ENCODE results near the gene CDKAL1.

CDKAL1 gene

DNA sequence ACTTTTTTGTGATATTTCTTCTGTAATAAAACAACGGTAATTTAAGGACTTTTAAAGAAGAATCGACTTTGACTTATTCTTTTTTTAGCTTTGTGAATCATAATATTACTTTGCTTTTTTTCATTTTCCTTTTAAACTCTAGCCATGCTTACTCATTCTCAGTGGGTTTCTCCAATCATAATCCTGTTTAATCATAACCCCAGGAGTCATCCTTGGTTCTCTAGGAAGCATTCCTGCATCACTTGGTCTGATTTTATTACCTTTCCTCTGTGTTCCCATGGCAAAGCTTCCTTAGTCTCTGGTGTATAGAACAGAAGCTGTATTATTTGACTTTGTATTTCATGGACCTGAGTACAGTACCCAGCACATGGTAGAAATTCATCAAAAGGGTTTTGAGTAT, 223.5 kb downstream of the CDKAL1 start:
- H3K27ac ChIP-seq (ENCODE audit: low read depth, low read length, severe bottlenecking), result no peak overlapping the region
- no CpG with 5 or more reads among the region's 2 CpGs for whole genome bisulfite sequencing, 2 experiments (ENCODE audit: insufficient coverage in 2 of 2)

GRCh38 chr6:20763296-20763695, 229.0 kb downstream of the CDKAL1 start:
- WGBS, 2 experiments (ENCODE audit: insufficient coverage in 2 of 2), result 93 to 100% methylated on average over 2 to 4 of the region's 4 CpGs
- no peaks in the 10 kb centered on the region for H3K9me3 ChIP-seq (ENCODE audit: control insufficient read depth, low read length)

More for the DNA sequence above, 223.5 kb downstream of the CDKAL1 start:
- Histone ChIP-seq H3K4me3 (ENCODE audit: extremely low read depth, insufficient read depth, low read length, poor library complexity, severe bottlenecking) (no peak overlapping the region), H3K4me1 (ENCODE audit: control insufficient read depth, insufficient read depth, low read length, poor library complexity, severe bottlenecking) (no peaks in the 10 kb centered on the region), H3K9me3 (ENCODE audit: control insufficient read depth, low read length) (no peaks in the 10 kb centered on the region), H3K36me3 (ENCODE audit: control insufficient read depth, insufficient read depth, low read length) (no peaks in the 10 kb centered on the region)

DNA sequence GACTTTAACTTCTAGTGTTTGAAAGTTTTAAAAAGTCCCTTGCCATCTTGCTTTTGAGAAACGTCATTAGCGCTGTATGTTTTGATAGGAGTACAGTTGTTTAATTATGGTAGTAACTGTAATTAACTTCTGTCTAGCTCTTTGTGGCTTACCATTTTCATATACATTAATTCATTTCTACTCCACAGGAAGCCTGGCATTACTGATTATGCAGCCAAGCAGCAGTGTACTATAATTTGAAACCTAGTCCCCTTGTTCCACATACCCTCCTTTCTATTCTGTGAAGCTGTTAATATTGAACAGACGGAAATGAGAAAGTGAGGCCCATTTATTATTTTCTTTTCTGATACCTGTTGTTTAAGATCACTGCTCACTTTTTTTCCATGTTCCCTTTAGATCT, 235.4 kb downstream of the CDKAL1 start:
- no CpG with 5 or more reads among the region's 3 CpGs for WGBS, 2 experiments (ENCODE audit: insufficient coverage in 2 of 2)
- Histone ChIP-seq H3K27ac (ENCODE audit: low read depth, low read length, severe bottlenecking) (no peak overlapping the region), H3K9me3 (ENCODE audit: control insufficient read depth, low read length) (no peaks in the 10 kb centered on the region), H3K4me1 (ENCODE audit: control insufficient read depth, insufficient read depth, low read length, poor library complexity, severe bottlenecking) (no peaks in the 10 kb centered on the region), H3K36me3 (ENCODE audit: control insufficient read depth, insufficient read depth, low read length) (no peaks in the 10 kb centered on the region), H3K4me3 (ENCODE audit: extremely low read depth, insufficient read depth, low read length, poor library complexity, severe bottlenecking) (no peak overlapping the region)

More at GRCh38 chr6:20763296-20763695, 229.0 kb downstream of the CDKAL1 start:
- Histone ChIP-seq H3K27ac (ENCODE audit: low read depth, low read length, severe bottlenecking) (no peak overlapping the region), H3K36me3 (ENCODE audit: control insufficient read depth, insufficient read depth, low read length) (no peaks in the 10 kb centered on the region), H3K4me1 (ENCODE audit: control insufficient read depth, insufficient read depth, low read length, poor library complexity, severe bottlenecking) (no peaks in the 10 kb centered on the region), H3K4me3 (ENCODE audit: extremely low read depth, insufficient read depth, low read length, poor library complexity, severe bottlenecking) (no peak overlapping the region)

DNA sequence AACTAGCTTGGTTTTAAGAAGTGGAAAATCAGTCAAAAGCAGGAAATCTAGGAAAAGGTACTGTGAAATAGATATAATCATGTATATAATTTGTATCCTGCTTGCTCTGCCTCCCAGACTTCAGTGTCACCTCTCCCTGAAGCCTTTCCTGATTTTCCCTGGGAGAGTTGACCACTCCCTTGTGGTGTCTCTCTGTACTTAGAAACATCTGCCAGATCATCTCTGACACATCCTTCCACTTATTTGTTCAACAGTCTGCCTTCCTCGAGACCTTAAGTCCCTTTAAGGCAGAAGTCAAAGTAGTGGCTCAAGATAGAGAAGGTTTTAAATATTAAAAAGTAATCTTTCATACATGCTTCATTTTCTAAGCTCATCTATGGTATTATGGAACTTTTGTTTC, 236.5 kb downstream of the CDKAL1 start:
- Histone ChIP-seq H3K4me1 (ENCODE audit: control insufficient read depth, insufficient read depth, low read length, poor library complexity, severe bottlenecking) (no peaks in the 10 kb centered on the region), H3K27ac (ENCODE audit: low read depth, low read length, severe bottlenecking) (no peak overlapping the region), H3K36me3 (ENCODE audit: control insufficient read depth, insufficient read depth, low read length) (no peaks in the 10 kb centered on the region), H3K9me3 (ENCODE audit: control insufficient read depth, low read length) (no peaks in the 10 kb centered on the region), H3K4me3 (ENCODE audit: extremely low read depth, insufficient read depth, low read length, poor library complexity, severe bottlenecking) (no peak overlapping the region)
- no CpG with 5 or more reads among the region's 1 CpG for WGBS, 2 experiments (ENCODE audit: insufficient coverage in 2 of 2)

- no peak overlapping the region for H3K4me3 ChIP-seq (ENCODE audit: extremely low read depth, insufficient read depth, low read length, poor library complexity, severe bottlenecking)
- no peak overlapping the region for H3K27ac ChIP-seq (ENCODE audit: low read depth, low read length, severe bottlenecking)
- 67 to 75% methylated on average over 5 to 6 of the region's 6 CpGs for WGBS, 2 experiments (ENCODE audit: insufficient coverage in 2 of 2)
- no peaks in the 10 kb centered on the region for H3K9me3 ChIP-seq (ENCODE audit: control insufficient read depth, low read length)
- H3K4me1 ChIP-seq (ENCODE audit: control insufficient read depth, insufficient read depth, low read length, poor library complexity, severe bottlenecking), result no peaks in the 10 kb centered on the region
- no peaks in the 10 kb centered on the region for H3K36me3 ChIP-seq (ENCODE audit: control insufficient read depth, insufficient read depth, low read length)
These were observed 237.2 kb downstream of the CDKAL1 start for GRCh38 chr6:20771409-20771808.

DNA sequence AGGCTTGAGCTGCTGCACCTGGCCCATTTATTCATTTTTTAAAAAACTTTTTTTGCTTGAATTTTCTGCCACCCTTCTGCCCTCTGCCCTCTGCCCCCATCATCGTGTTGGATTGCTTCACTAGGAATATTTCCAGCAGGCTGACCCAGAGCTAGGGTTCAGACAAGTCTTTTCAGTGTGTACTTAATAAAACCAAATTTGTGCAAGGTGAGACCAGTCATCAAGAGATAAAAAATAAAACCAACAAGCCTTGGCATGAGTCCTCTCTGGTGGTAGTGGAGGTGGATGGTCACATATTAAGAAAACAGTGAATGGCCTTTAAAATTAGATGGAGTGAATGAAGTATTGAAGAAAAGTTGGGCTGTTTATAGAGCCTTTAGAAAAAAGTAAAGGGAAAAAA, 239.6 kb downstream of the CDKAL1 start:
- WGBS, 2 experiments (ENCODE audit: insufficient coverage in 2 of 2), result 100% methylated on average over 1 of the region's 1 CpG
- Histone ChIP-seq H3K27ac (ENCODE audit: low read depth, low read length, severe bottlenecking) (no peak overlapping the region), H3K4me3 (ENCODE audit: extremely low read depth, insufficient read depth, low read length, poor library complexity, severe bottlenecking) (no peak overlapping the region), H3K9me3 (ENCODE audit: control insufficient read depth, low read length) (no peaks in the 10 kb centered on the region), H3K4me1 (ENCODE audit: control insufficient read depth, insufficient read depth, low read length, poor library complexity, severe bottlenecking) (no peaks in the 10 kb centered on the region), H3K36me3 (ENCODE audit: control insufficient read depth, insufficient read depth, low read length) (no peaks in the 10 kb centered on the region)

- WGBS, 2 experiments (ENCODE audit: insufficient coverage in 2 of 2), result 100% methylated on average over 1 of the region's 1 CpG; no CpG with 5 or more reads in 1 of the 2 experiments
- H3K27ac ChIP-seq (ENCODE audit: low read depth, low read length, severe bottlenecking), result no peak overlapping the region
- H3K4me1 ChIP-seq (ENCODE audit: control insufficient read depth, insufficient read depth, low read length, poor library complexity, severe bottlenecking), result no peaks in the 10 kb centered on the region
- H3K9me3 ChIP-seq (ENCODE audit: control insufficient read depth, low read length), result no peaks in the 10 kb centered on the region
- no peak overlapping the region for H3K4me3 ChIP-seq (ENCODE audit: extremely low read depth, insufficient read depth, low read length, poor library complexity, severe bottlenecking)
- H3K36me3 ChIP-seq (ENCODE audit: control insufficient read depth, insufficient read depth, low read length), result no peaks in the 10 kb centered on the region
These were observed 241.7 kb downstream of the CDKAL1 start for GRCh38 chr6:20775981-20776380.

DNA sequence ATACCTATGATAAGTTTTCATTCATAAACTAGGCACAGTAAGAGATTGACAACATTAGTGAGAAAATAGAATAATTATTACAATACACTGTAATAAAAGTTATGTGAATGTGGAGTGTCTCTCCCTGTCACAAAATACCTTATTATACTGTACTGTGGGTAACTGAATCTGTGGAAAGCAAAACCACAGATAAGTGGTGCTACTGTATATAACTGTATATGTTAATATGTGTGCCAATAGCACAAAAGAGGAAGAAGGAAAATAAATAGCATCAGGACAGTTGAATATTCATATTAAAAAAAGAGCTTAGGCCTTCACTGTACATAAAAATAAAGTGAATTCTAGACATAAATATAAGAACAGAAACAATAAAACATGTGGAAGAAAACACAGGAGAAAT, 243.5 kb downstream of the CDKAL1 start:
- H3K4me3 ChIP-seq (ENCODE audit: extremely low read depth, insufficient read depth, low read length, poor library complexity, severe bottlenecking), result no peak overlapping the region
- H3K9me3 ChIP-seq (ENCODE audit: control insufficient read depth, low read length), result no peaks in the 10 kb centered on the region
- H3K27ac ChIP-seq (ENCODE audit: low read depth, low read length, severe bottlenecking), result no peak overlapping the region
- H3K36me3 ChIP-seq (ENCODE audit: control insufficient read depth, insufficient read depth, low read length), result no peaks in the 10 kb centered on the region
- H3K4me1 ChIP-seq (ENCODE audit: control insufficient read depth, insufficient read depth, low read length, poor library complexity, severe bottlenecking), result no peaks in the 10 kb centered on the region

DNA sequence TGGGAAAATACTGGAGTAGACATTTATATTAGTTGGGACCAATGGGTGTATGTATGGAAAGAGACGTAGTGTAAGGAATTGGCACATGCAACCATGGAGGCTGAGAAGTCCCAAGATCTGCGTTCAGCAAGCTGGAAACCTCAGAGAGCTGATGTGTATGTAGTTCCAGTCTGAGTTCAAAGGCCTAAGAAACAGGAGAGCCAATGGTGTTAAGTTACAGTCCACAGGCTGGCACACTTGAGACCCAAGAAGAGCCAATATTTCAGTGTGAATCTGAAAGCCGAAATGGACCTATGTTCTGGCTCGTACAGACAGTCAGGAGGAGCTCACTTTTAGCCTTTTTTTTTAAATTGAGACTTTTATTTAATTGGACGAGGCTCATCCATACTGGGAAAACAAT, 244.2 kb downstream of the CDKAL1 start:
- H3K4me3 ChIP-seq (ENCODE audit: extremely low read depth, insufficient read depth, low read length, poor library complexity, severe bottlenecking), result no peak overlapping the region
- H3K4me1 ChIP-seq (ENCODE audit: control insufficient read depth, insufficient read depth, low read length, poor library complexity, severe bottlenecking), result no peaks in the 10 kb centered on the region
- H3K36me3 ChIP-seq (ENCODE audit: control insufficient read depth, insufficient read depth, low read length), result no peaks in the 10 kb centered on the region
- 90 to 91% methylated on average over 5 of the region's 5 CpGs for WGBS, 2 experiments (ENCODE audit: insufficient coverage in 2 of 2)
- no peak overlapping the region for H3K27ac ChIP-seq (ENCODE audit: low read depth, low read length, severe bottlenecking)
- no peaks in the 10 kb centered on the region for H3K9me3 ChIP-seq (ENCODE audit: control insufficient read depth, low read length)

DNA sequence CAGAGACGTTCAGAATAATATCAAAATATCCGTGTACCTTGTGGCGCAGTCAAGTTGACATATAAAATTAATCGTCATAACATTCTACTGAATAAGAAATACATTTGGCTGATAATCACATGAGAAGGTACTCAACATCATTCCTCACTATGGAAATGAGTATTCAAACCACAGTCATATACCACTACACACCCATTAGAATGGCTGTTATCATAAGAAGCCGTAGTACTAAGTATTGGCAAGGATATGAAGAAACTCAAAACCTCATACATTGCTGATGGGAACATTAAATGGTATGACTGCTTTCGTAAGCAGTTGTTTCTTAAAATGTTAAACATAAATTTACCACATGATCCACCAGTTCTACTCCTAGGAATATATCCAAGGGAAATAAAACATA, 244.7 kb downstream of the CDKAL1 start:
- Histone ChIP-seq H3K27ac (ENCODE audit: low read depth, low read length, severe bottlenecking) (no peak overlapping the region), H3K4me1 (ENCODE audit: control insufficient read depth, insufficient read depth, low read length, poor library complexity, severe bottlenecking) (no peaks in the 10 kb centered on the region), H3K36me3 (ENCODE audit: control insufficient read depth, insufficient read depth, low read length) (no peaks in the 10 kb centered on the region), H3K4me3 (ENCODE audit: extremely low read depth, insufficient read depth, low read length, poor library complexity, severe bottlenecking) (no peak overlapping the region), H3K9me3 (ENCODE audit: control insufficient read depth, low read length) (no peaks in the 10 kb centered on the region)
- 100% methylated on average over 1 of the region's 6 CpGs; no CpG with 5 or more reads in 1 of the 2 experiments for WGBS, 2 experiments (ENCODE audit: insufficient coverage in 2 of 2)

DNA sequence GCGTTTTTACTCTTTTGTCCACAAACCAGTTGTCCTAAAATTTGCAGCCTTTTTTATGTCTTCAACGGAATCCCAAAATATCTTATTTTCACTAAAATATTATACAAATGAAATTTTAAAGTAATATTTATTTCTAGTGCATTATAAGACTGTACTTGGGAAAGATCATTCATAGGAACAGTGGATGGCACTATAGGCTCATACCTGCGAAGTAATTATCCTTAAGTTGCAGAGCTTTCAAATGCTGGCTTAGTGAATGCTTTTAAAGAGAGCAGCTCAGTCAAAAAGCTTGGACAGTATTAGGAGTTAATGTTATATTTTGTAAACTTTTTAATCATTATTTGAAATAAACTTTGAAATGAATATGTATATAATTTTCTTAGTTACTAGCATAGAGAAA, 254.9 kb downstream of the CDKAL1 start:
- Histone ChIP-seq H3K9me3 (ENCODE audit: control insufficient read depth, low read length) (no peaks in the 10 kb centered on the region), H3K36me3 (ENCODE audit: control insufficient read depth, insufficient read depth, low read length) (no peaks in the 10 kb centered on the region), H3K4me3 (ENCODE audit: extremely low read depth, insufficient read depth, low read length, poor library complexity, severe bottlenecking) (no peak overlapping the region), H3K27ac (ENCODE audit: low read depth, low read length, severe bottlenecking) (no peak overlapping the region), H3K4me1 (ENCODE audit: control insufficient read depth, insufficient read depth, low read length, poor library complexity, severe bottlenecking) (no peaks in the 10 kb centered on the region)
- WGBS, 2 experiments (ENCODE audit: insufficient coverage in 2 of 2), result 93 to 100% methylated on average over 1 of the region's 3 CpGs
